Stimulated activated CD4-positive, alpha-beta T cell treated with anti-CD3 and anti-CD28 coated beads, Interleukin-4, amount 100 ng/mL, for 1 hour (primary cell): Measurements from ENCODE around the gene XAGE3.

Experiments used
- DNase-seq: peaks from one replicate; pipeline ENCODE4 v3.0.0-alpha.2; 2020

XAGE3 gene

GRCh38 chrX:52839137-52839536 is 28.7 kb downstream of the XAGE3 start:
- DNase-seq: no peak

GRCh38 chrX:52830551-52830950 is 37.3 kb downstream of the XAGE3 start:
- DNase-seq: no peak

GRCh38 chrX:52824608-52825007 is 43.3 kb downstream of the XAGE3 start:
- DNase-seq: no peak

- no peak for DNase-seq
Observed at GRCh38 chrX:52821079-52821760, 46.7 kb downstream of the XAGE3 start.

- no peak for DNase-seq
Observed at GRCh38 chrX:52819788-52820187, 48.1 kb downstream of the XAGE3 start.
